ENCODE measurements around the gene WNT3. TPM values are rescaled to one million over a fixed set of nuclear protein-coding genes. Genes with fewer than 3 reads are reported as not detected.

Gene WNT3
- total RNA-seq, 1 donor from 2014 or later = 2.2 TPM

DNA sequence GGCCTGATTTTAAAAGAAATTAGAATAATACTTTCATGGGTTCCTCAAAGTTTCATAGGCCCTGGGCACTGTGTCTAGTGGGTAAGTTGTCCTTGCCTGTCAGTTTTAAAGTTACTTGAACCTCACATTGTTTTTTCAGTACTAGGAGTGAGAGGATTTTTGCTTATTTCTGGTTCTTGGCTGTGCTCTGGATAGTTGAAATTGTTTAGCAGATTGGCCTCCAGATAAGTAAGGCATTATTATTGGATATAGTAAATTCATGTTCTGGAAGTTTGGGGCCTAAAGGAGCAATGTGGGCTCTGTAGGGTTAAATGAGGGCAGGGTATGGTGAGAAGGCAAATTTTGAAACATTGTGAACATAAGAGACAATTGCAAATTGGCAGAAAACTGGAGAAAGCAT, 78.5 kb downstream of the WNT3 start:
- DNase-seq (no peak), ATAC-seq (no peak)
- no peaks in the 10 kb centered on the region for H3K36me3 ChIP-seq
- intact Hi-C loops (cut with DNase I) = no loop called here
- H3K4me3 ChIP-seq = no peak overlapping the region
- H3K4me1 ChIP-seq = no peaks in the 10 kb centered on the region
- H3K9me3 ChIP-seq = no peaks in the 10 kb centered on the region
- TF ChIP-seq, protein P1, sequence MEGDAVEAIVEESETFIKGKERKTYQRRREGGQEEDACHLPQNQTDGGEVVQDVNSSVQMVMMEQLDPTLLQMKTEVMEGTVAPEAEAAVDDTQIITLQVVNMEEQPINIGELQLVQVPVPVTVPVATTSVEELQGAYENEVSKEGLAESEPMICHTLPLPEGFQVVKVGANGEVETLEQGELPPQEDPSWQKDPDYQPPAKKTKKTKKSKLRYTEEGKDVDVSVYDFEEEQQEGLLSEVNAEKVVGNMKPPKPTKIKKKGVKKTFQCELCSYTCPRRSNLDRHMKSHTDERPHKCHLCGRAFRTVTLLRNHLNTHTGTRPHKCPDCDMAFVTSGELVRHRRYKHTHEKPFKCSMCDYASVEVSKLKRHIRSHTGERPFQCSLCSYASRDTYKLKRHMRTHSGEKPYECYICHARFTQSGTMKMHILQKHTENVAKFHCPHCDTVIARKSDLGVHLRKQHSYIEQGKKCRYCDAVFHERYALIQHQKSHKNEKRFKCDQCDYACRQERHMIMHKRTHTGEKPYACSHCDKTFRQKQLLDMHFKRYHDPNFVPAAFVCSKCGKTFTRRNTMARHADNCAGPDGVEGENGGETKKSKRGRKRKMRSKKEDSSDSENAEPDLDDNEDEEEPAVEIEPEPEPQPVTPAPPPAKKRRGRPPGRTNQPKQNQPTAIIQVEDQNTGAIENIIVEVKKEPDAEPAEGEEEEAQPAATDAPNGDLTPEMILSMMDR (IDR thresholded peaks at IDR 0.05) = no peak
- H3K27me3 ChIP-seq (ENCODE audit: low read depth) = no peaks in the 10 kb centered on the region
- no peak overlapping the region for H3K27ac ChIP-seq

DNA sequence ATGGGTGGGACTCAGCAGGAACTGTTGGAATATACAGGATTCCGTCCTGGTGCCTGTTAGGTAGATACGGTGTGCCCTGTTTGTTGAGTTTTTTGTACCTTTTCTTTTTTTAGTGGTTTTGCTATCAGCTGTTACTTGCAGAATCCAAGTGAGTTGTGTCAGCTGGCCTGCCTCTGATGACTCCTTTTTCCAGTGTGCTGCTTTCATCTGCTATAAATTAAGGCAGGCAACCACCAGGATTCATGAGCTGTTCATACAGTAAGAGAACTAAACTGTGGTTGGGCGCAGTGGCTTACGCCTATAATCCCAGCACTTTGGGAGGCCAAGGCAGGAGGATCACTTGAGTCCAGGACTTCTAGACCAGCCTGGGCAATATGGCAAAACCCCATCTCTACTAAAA, 79.9 kb downstream of the WNT3 start:
- no peaks in the 10 kb centered on the region for H3K27me3 ChIP-seq (ENCODE audit: low read depth)
- H3K9me3 ChIP-seq = no peaks in the 10 kb centered on the region
- H3K36me3 ChIP-seq = peaks cover 3% of the 10 kb centered on the region
- TF ChIP-seq, protein P1 (IDR thresholded peaks at IDR 0.05) = no peak
- H3K4me3 ChIP-seq = no peak overlapping the region
- no peaks in the 10 kb centered on the region for H3K4me1 ChIP-seq
- no peak overlapping the region for H3K27ac ChIP-seq
- intact Hi-C loops (cut with DNase I) = no loop called here
- DNase-seq (no peak), ATAC-seq (no peak)

DNA sequence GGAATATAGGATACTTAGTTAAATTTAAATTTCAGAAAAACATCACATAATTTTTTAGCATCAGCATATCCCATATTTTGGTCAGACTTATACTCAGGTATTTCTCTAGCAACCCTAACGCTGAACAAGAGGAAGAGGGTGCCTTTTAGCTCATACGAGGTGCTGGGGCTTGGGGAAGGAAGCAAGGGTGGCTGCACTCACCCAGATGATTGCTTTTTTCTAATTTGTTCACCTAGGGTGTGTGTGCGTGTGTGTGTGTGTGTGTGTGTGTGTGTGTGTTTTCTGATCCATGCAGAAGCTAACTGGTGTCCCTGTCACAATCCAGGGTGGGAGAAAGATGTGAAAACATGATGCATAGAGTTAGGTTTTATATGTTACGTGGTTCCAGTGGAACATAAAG, 81.2 kb downstream of the WNT3 start:
- Histone ChIP-seq H3K4me1 (no peaks in the 10 kb centered on the region), H3K4me3 (no peak overlapping the region), H3K36me3 (peaks cover 13% of the 10 kb centered on the region), H3K27me3 (ENCODE audit: low read depth) (no peaks in the 10 kb centered on the region), H3K9me3 (no peaks in the 10 kb centered on the region), H3K27ac (no peak overlapping the region)
- TF ChIP-seq, protein P1 (IDR thresholded peaks at IDR 0.05) = no peak
- intact Hi-C loops (cut with DNase I) = no loop called here
- ATAC-seq (no peak), DNase-seq (no peak)

DNA sequence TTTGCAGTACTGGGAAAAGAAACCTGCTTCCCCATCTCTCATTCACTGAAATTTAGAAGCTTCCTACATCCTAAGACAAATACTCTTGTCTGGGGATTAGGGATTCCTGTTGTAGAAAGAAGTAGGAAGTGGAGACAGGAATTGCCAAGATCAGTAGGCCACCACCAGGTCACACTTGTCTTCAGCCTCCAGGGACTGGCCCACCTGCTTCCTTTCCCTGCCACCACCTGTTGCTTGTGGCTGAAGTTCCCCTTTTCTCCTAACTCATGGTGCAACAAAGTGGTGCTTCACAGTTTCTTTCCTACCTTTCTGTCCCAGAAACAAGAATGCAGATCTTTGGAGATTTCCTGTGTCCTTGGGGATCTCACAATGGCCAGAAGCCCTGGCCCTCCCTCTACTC, 82.4 kb downstream of the WNT3 start:
- H3K27ac ChIP-seq = no peak overlapping the region
- no peaks in the 10 kb centered on the region for H3K9me3 ChIP-seq
- ATAC-seq (no peak), DNase-seq (no peak)
- no peaks in the 10 kb centered on the region for H3K4me1 ChIP-seq
- H3K36me3 ChIP-seq = peaks cover 13% of the 10 kb centered on the region
- H3K4me3 ChIP-seq = no peak overlapping the region
- intact Hi-C loops (cut with DNase I) = no loop called here
- TF ChIP-seq, protein P1 (IDR thresholded peaks at IDR 0.05) = no peak
- H3K27me3 ChIP-seq (ENCODE audit: low read depth) = no peaks in the 10 kb centered on the region

DNA sequence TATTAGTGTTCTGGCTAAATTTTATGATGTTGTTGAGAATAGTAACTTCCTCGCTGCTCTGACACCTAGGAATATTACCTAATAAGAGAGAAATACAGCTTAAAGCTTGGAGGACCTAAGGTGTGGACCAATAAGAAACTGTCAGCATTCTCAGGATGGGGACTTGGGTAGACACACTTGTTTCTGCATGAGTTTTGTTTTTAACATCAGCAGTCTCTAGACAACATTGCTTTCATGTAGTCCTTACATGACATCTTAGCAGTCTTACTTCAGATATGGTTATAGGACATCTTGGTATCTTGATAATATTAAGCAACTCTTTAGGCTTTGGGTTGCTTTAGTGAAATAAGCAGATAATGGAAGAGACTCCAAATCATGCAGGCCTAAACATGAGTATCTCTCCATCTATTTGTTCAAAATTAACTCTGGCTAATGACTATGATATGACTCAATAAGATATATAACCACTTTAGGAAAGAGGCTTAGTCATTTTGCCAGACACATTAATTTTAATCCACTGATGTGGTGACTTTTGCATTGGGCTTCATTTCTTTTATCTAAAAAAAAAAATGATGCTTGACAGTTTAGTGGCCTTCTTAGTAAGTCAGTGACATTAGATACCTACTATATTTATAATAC, 84.5 kb downstream of the WNT3 start:
- intact Hi-C loops (cut with DNase I) = no loop called here
- peaks cover 23% of the 10 kb centered on the region for H3K36me3 ChIP-seq
- ATAC-seq = no peak

More for the DNA sequence above, 84.5 kb downstream of the WNT3 start:
- TF ChIP-seq, protein P1 (IDR thresholded peaks at IDR 0.05) = no peak
- Histone ChIP-seq H3K4me1 (no peaks in the 10 kb centered on the region), H3K4me3 (no peak overlapping the region), H3K9me3 (no peaks in the 10 kb centered on the region), H3K27me3 (ENCODE audit: low read depth) (no peaks in the 10 kb centered on the region), H3K27ac (no peak overlapping the region)
- DNase-seq = no peak

All from lower lobe of right lung (tissue), 2 donors.